Cardiac muscle cell (in vitro differentiated cells and primary cell): ENCODE measurements around the gene RNF113B. TPM values are rescaled to one million over a fixed set of nuclear protein-coding genes. Genes with fewer than 3 reads are reported as not detected.

ENCODE experiments used
- DNase-seq, 2 donors: peaks; one replicate each; pipeline versions ENCODE4 v3.0.0 to v3.0.0-alpha.2; 2010 to 2017; ENCODE audit warnings: low read depth in 1 of 2, low spot score in 1 of 2
- H3K27ac ChIP-seq: fragments of 200-600 bp; sonication (generic); 2 replicates; pipeline ENCODE4 v1.5.1; 2016
- H3K27me3 ChIP-seq: fragments of 200-600 bp; sonication (generic); 2 replicates; pipeline ENCODE4 v1.6.0; 2016; ENCODE audit warnings: control low read depth
- H3K36me3 ChIP-seq: fragments of 200-600 bp; sonication (generic); 2 replicates; pipeline ENCODE4 v1.5.1; 2016; ENCODE audit warnings: control low read depth
- H3K4me1 ChIP-seq: fragments of 200-600 bp; sonication (generic); 2 replicates; pipeline ENCODE4 v1.8.1; 2017; ENCODE audit warnings: low read depth, mild to moderate bottlenecking, mixed run types
- H3K4me3 ChIP-seq: fragments of 200-600 bp; sonication (generic); 2 replicates; pipeline ENCODE4 v1.5.1; 2016; ENCODE audit warnings: mild to moderate bottlenecking
- H3K9me3 ChIP-seq: fragments of 200-600 bp; sonication (generic); 2 replicates; pipeline ENCODE4 v1.5.1; 2017; ENCODE audit warnings: low read depth, mild to moderate bottlenecking, control low read depth
- polyA plus RNA-seq: library from polyadenylated mRNA; unstranded; fragments of >200 nt; fragmentation: Nextera tagmentation; extraction: Ambion mirVana; gene quantifications from 2 replicates; pipeline ENCODE4 v1.2.1, GENCODE V29; 2016
- total RNA-seq: library from RNA; depleted of rRNA; stranded (reverse); fragments of >200 nt; gene quantifications from 2 replicates; pipeline ENCODE4 v1.2.3, GENCODE V29; 2016
- TF ChIP-seq, protein P1 (sequence below): IDR thresholded peaks from 2 replicates; pipeline ENCODE4 v1.5.1; 2012; ENCODE audit warnings: low read depth, mild to moderate bottlenecking, low read length

RNF113B gene
- total and polyA plus RNA-seq, 2 experiments from 2014 or later = 0.10 TPM; not detected in 1

GRCh38 chr13:98169331-98169730 is 7.7 kb downstream of the RNF113B start:
- Histone ChIP-seq H3K36me3 (no peaks in the 10 kb centered on the region), H3K27ac (no peak overlapping the region)

GRCh38 chr13:98162935-98163334 is 14.1 kb downstream of the RNF113B start:
- H3K9me3 ChIP-seq = no peaks in the 10 kb centered on the region
- no peak overlapping the region for H3K4me3 ChIP-seq
- H3K4me1 ChIP-seq = no peaks in the 10 kb centered on the region
- H3K27me3 ChIP-seq = no peaks in the 10 kb centered on the region
- DNase-seq = no peak
- no peak overlapping the region for H3K27ac ChIP-seq
- TF ChIP-seq, protein P1, sequence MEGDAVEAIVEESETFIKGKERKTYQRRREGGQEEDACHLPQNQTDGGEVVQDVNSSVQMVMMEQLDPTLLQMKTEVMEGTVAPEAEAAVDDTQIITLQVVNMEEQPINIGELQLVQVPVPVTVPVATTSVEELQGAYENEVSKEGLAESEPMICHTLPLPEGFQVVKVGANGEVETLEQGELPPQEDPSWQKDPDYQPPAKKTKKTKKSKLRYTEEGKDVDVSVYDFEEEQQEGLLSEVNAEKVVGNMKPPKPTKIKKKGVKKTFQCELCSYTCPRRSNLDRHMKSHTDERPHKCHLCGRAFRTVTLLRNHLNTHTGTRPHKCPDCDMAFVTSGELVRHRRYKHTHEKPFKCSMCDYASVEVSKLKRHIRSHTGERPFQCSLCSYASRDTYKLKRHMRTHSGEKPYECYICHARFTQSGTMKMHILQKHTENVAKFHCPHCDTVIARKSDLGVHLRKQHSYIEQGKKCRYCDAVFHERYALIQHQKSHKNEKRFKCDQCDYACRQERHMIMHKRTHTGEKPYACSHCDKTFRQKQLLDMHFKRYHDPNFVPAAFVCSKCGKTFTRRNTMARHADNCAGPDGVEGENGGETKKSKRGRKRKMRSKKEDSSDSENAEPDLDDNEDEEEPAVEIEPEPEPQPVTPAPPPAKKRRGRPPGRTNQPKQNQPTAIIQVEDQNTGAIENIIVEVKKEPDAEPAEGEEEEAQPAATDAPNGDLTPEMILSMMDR = no peak
- no peaks in the 10 kb centered on the region for H3K36me3 ChIP-seq

More at GRCh38 chr13:98169331-98169730, 7.7 kb downstream of the RNF113B start:
- Histone ChIP-seq H3K4me1 (peaks cover 29% of the 10 kb centered on the region), H3K4me3 (no peak overlapping the region), H3K9me3 (no peaks in the 10 kb centered on the region), H3K27me3 (no peaks in the 10 kb centered on the region)
- no peak for DNase-seq
- TF ChIP-seq, protein P1 = no peak

DNA sequence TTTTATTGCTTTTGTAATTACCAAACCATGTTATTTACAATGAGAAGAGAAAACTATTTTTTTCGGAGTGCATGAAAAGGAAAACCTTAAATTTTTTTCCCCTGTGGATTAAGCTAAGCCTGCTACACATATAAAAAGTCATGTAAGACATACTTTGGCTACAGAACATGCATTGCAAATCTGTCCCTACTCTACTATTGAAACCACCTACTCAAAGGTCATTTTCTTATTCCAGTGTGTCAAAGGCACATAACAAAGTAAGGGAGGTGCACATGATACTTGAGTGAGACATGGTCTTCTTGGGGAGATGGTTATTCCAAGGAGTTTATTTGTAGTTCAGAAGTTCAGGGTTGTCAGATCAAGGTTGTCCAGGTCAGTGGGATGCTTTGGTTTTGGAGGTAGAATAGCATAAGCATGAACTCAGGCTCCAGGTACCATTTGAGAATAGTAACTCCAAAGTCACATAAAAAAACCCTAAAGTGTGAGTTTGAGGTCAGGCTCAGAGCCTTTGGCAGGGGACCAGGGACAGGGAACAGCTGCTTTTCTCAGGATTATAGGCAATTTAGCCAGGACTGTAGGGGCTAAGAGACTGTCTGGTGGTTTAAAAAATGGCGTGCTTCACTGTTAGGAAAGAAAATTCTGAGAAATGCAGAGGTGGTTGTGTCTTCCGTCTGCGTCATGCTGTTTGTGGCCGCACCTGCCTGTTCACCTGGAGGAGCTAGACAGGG is 18.7 kb downstream of the RNF113B start:
- TF ChIP-seq, protein P1 = no peak
- Histone ChIP-seq H3K9me3 (no peaks in the 10 kb centered on the region), H3K36me3 (no peaks in the 10 kb centered on the region), H3K27me3 (no peaks in the 10 kb centered on the region), H3K4me1 (no peaks in the 10 kb centered on the region), H3K4me3 (no peak overlapping the region), H3K27ac (no peak overlapping the region)
- no peak for DNase-seq

GRCh38 chr13:98157609-98158008 is 19.5 kb downstream of the RNF113B start:
- H3K9me3 ChIP-seq = no peaks in the 10 kb centered on the region
- no peak for DNase-seq
- no peak overlapping the region for H3K27ac ChIP-seq
- H3K4me1 ChIP-seq = no peaks in the 10 kb centered on the region
- no peaks in the 10 kb centered on the region for H3K27me3 ChIP-seq
- H3K36me3 ChIP-seq = no peaks in the 10 kb centered on the region
- no peak overlapping the region for H3K4me3 ChIP-seq
- TF ChIP-seq, protein P1 = no peak

DNA sequence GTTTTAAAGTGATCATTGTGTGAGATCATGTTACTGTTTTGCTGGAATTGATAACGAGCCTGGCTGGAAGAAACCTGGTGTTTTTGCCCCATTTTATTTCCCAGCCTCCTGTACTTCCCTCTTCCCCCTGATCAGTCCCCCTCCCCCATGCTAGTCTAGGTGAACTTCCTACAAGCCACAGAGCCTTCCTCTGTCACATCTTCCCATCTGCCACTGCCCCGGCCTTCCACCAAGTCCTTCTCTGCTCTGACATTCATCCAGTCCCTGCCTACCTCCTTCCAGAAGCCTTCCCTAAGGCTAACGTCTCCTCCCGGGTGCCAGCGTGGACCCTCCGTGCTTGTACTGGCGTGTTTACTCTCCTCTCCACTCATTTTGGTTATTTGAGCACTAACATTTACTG is 19.9 kb downstream of the RNF113B start:
- H3K27ac ChIP-seq = no peak overlapping the region

More for the DNA sequence above, 19.9 kb downstream of the RNF113B start:
- Histone ChIP-seq H3K36me3 (no peaks in the 10 kb centered on the region), H3K4me1 (no peaks in the 10 kb centered on the region), H3K27me3 (no peaks in the 10 kb centered on the region), H3K9me3 (no peaks in the 10 kb centered on the region), H3K4me3 (no peak overlapping the region)
- TF ChIP-seq, protein P1 = no peak
- no peak for DNase-seq
